Measurements from ENCODE around the gene KCNH4.

Gene KCNH4

GRCh38 chr17:42198897-42199296 lies 18.0 kb upstream of the KCNH4 start:
- WGBS (ENCODE audit: insufficient coverage), result 0% methylated on average over 3 of the region's 4 CpGs
- CTCF ChIA-PET, result interaction anchor here (0.7 to 1.8 kb wide), 5 partner anchors 10 to 182 kb away, joined by 3 to 5 read pairs (median 3); partner anchors contain the start of gene DNAJC7
- peaks cover 2 to 41% (median 34%) of the 10 kb centered on the region in 4 experiments for H3K36me3 ChIP-seq (ENCODE audit: control insufficient read depth in 4 of 4, insufficient read depth in 4 of 4, low read length in 3 of 4)
- POLR2A ChIA-PET, result interaction anchor here (0.5 kb wide), 1 partner anchor 9 kb away, joined by 4 read pairs; no protein-coding TSS in a partner anchor
- H3K27ac ChIP-seq (ENCODE audit: insufficient read depth in 1 of 2, low read depth in 1 of 2, low read length in 2 of 2, poor library complexity in 1 of 2, severe bottlenecking in 2 of 2), result peak overlapping the region; percentile 46 to 67
- H3K9me3 ChIP-seq (ENCODE audit: control extremely low read depth in 1 of 5, control insufficient read depth in 4 of 5, insufficient read depth in 2 of 5, low read depth in 1 of 5, low read length in 4 of 5), result no peaks in the 10 kb centered on the region
- H3K4me3 ChIP-seq (ENCODE audit: control insufficient read depth in 1 of 7, extremely low read depth in 1 of 7, insufficient read depth in 4 of 7, low read depth in 2 of 7, low read length in 6 of 7), result no peak overlapping the region
- peak; percentile 72 to 88 (median 84) for DNase-seq
- H3K27me3 ChIP-seq (replicated peaks in 2 of 5; ENCODE audit: control insufficient read depth in 4 of 5, insufficient read depth in 5 of 5, low read length in 4 of 5), result no peaks in the 10 kb centered on the region
- H3K4me1 ChIP-seq (ENCODE audit: control extremely low read depth in 1 of 4, control insufficient read depth in 4 of 4, insufficient read depth in 4 of 4, low read length in 3 of 4), result peaks cover 6 to 24% (median 20%) of the 10 kb centered on the region in 4 experiments

GRCh38 chr17:42197564-42198156 lies 16.7 kb upstream of the KCNH4 start:
- Histone ChIP-seq H3K36me3 (ENCODE audit: control insufficient read depth in 4 of 4, insufficient read depth in 4 of 4, low read length in 3 of 4) (peaks cover 2 to 35% (median 26%) of the 10 kb centered on the region in 4 experiments), H3K4me1 (ENCODE audit: control extremely low read depth in 1 of 4, control insufficient read depth in 4 of 4, insufficient read depth in 4 of 4, low read length in 3 of 4) (peaks cover 8 to 36% (median 31%) of the 10 kb centered on the region in 4 experiments), H3K4me3 (ENCODE audit: control insufficient read depth in 1 of 7, extremely low read depth in 1 of 7, insufficient read depth in 4 of 7, low read depth in 2 of 7, low read length in 6 of 7) (no peak overlapping the region), H3K27ac (ENCODE audit: insufficient read depth in 1 of 2, low read depth in 1 of 2, low read length in 2 of 2, poor library complexity in 1 of 2, severe bottlenecking in 2 of 2) (no peak overlapping the region), H3K27me3 (replicated peaks in 2 of 5; ENCODE audit: control insufficient read depth in 4 of 5, insufficient read depth in 5 of 5, low read length in 4 of 5) (no peaks in the 10 kb centered on the region), H3K9me3 (ENCODE audit: control extremely low read depth in 1 of 5, control insufficient read depth in 4 of 5, insufficient read depth in 2 of 5, low read depth in 1 of 5, low read length in 4 of 5) (no peaks in the 10 kb centered on the region)
- ChIA-PET CTCF (interaction anchor here (1.4 to 1.8 kb wide), 2 partner anchors 9 to 181 kb away, joined by 3 to 5 read pairs; partner anchors contain the start of gene DNAJC7), POLR2A (no interaction called here)
- DNase-seq, result no peak
- 96% methylated on average over 5 of the region's 8 CpGs for WGBS (ENCODE audit: insufficient coverage)

- H3K27me3 ChIP-seq (replicated peaks in 2 of 5; ENCODE audit: control insufficient read depth in 4 of 5, insufficient read depth in 5 of 5, low read length in 4 of 5), result no peaks in the 10 kb centered on the region
- H3K27ac ChIP-seq (ENCODE audit: insufficient read depth in 1 of 2, low read depth in 1 of 2, low read length in 2 of 2, poor library complexity in 1 of 2, severe bottlenecking in 2 of 2), result peak within 1 kb of the TSS; percentile 36 to 71
- peak within 1 kb of the TSS; percentile 79 to 99 (median 96) for H3K4me3 ChIP-seq (ENCODE audit: control insufficient read depth in 1 of 7, extremely low read depth in 1 of 7, insufficient read depth in 4 of 7, low read depth in 2 of 7, low read length in 6 of 7)
- WGBS (ENCODE audit: insufficient coverage), result 6% methylated on average over 17 of the region's 24 CpGs
- H3K36me3 ChIP-seq (ENCODE audit: control insufficient read depth in 4 of 4, insufficient read depth in 4 of 4, low read length in 3 of 4), result peaks cover 0 to 20% (median 13%) of the 10 kb centered on the region in 4 experiments
- peaks cover 8 to 37% (median 26%) of the 10 kb centered on the region in 4 experiments for H3K4me1 ChIP-seq (ENCODE audit: control extremely low read depth in 1 of 4, control insufficient read depth in 4 of 4, insufficient read depth in 4 of 4, low read length in 3 of 4)
- POLR2A ChIA-PET, result no interaction called here
- CTCF ChIA-PET, result interaction anchor here (0.7 to 4.0 kb wide), 11 partner anchors 10 to 345 kb away, joined by 3 to 14 read pairs (median 3); partner anchors contain the start of genes CNP and NKIRAS2
- peak; percentile 65 to 82 (median 77) for DNase-seq
- no peaks in the 10 kb centered on the region for H3K9me3 ChIP-seq (ENCODE audit: control extremely low read depth in 1 of 5, control insufficient read depth in 4 of 5, insufficient read depth in 2 of 5, low read depth in 1 of 5, low read length in 4 of 5)
These were observed 13.3 kb upstream of the KCNH4 start, which contains the start of gene GHDC for GRCh38 chr17:42193969-42194899. Gene GHDC (minus strand): TSS chr17:42194494. CDS start chr17:42193581, 913 bp downstream.

- Histone ChIP-seq H3K36me3 (ENCODE audit: control insufficient read depth in 4 of 4, insufficient read depth in 4 of 4, low read length in 3 of 4) (peaks cover 0 to 20% (median 13%) of the 10 kb centered on the region in 4 experiments), H3K4me3 (ENCODE audit: control insufficient read depth in 1 of 7, extremely low read depth in 1 of 7, insufficient read depth in 4 of 7, low read depth in 2 of 7, low read length in 6 of 7) (peak overlapping the region; percentile 79 to 99 (median 96)), H3K9me3 (ENCODE audit: control extremely low read depth in 1 of 5, control insufficient read depth in 4 of 5, insufficient read depth in 2 of 5, low read depth in 1 of 5, low read length in 4 of 5) (no peaks in the 10 kb centered on the region), H3K27me3 (replicated peaks in 2 of 5; ENCODE audit: control insufficient read depth in 4 of 5, insufficient read depth in 5 of 5, low read length in 4 of 5) (no peaks in the 10 kb centered on the region), H3K27ac (ENCODE audit: insufficient read depth in 1 of 2, low read depth in 1 of 2, low read length in 2 of 2, poor library complexity in 1 of 2, severe bottlenecking in 2 of 2) (peak overlapping the region in 1 of 2 experiments; percentile 71), H3K4me1 (ENCODE audit: control extremely low read depth in 1 of 4, control insufficient read depth in 4 of 4, insufficient read depth in 4 of 4, low read length in 3 of 4) (peaks cover 2 to 37% (median 27%) of the 10 kb centered on the region in 4 experiments)
- ChIA-PET CTCF (interaction anchor here (1.1 to 4.0 kb wide), 7 partner anchors 10 to 345 kb away, joined by 3 to 14 read pairs (median 3); no protein-coding TSS in a partner anchor), POLR2A (interaction anchor here (0.6 kb wide), 1 partner anchor 81 kb away, joined by 3 read pairs; no protein-coding TSS in a partner anchor)
- DNase-seq, result no peak
- WGBS (ENCODE audit: insufficient coverage), result 82% methylated on average over 11 of the region's 12 CpGs
These were observed 12.4 kb upstream of the KCNH4 start for GRCh38 chr17:42193216-42193968.

- ChIA-PET POLR2A (interaction anchor here (0.6 kb wide), 1 partner anchor 80 kb away, joined by 3 read pairs; no protein-coding TSS in a partner anchor), CTCF (no interaction called here)
- H3K4me3 ChIP-seq (ENCODE audit: control insufficient read depth in 1 of 7, extremely low read depth in 1 of 7, insufficient read depth in 4 of 7, low read depth in 2 of 7, low read length in 6 of 7), result peak overlapping the region in 1 of 7 experiments; percentile 88
- peaks cover 2 to 42% (median 31%) of the 10 kb centered on the region in 4 experiments for H3K4me1 ChIP-seq (ENCODE audit: control extremely low read depth in 1 of 4, control insufficient read depth in 4 of 4, insufficient read depth in 4 of 4, low read length in 3 of 4)
- no peaks in the 10 kb centered on the region for H3K9me3 ChIP-seq (ENCODE audit: control extremely low read depth in 1 of 5, control insufficient read depth in 4 of 5, insufficient read depth in 2 of 5, low read depth in 1 of 5, low read length in 4 of 5)
- H3K36me3 ChIP-seq (ENCODE audit: control insufficient read depth in 4 of 4, insufficient read depth in 4 of 4, low read length in 3 of 4), result peaks cover 0 to 20% (median 13%) of the 10 kb centered on the region in 4 experiments
- 97% methylated on average over 21 of the region's 23 CpGs for WGBS (ENCODE audit: insufficient coverage)
- no peak for DNase-seq
- H3K27ac ChIP-seq (ENCODE audit: insufficient read depth in 1 of 2, low read depth in 1 of 2, low read length in 2 of 2, poor library complexity in 1 of 2, severe bottlenecking in 2 of 2), result no peak overlapping the region
- H3K27me3 ChIP-seq (replicated peaks in 2 of 5; ENCODE audit: control insufficient read depth in 4 of 5, insufficient read depth in 5 of 5, low read length in 4 of 5), result no peaks in the 10 kb centered on the region
These were observed 11.5 kb upstream of the KCNH4 start for GRCh38 chr17:42192189-42193126.

Data from common myeloid progenitor, CD34-positive (primary cell).